Activated CD4-positive, CD25-positive, alpha-beta regulatory T cell treated with anti-CD3 and anti-CD28 coated beads, Interleukin-2, amount 50 U/mL, for 24 hours (primary cell): ENCODE results near the gene GFAP.

Experiments used
- ATAC-seq, 2 donors: fragments of 150-1000 bp; cut with Tn5 transposase; one replicate each; pipeline ENCODE4 v1.10.0; 2021; ENCODE audit warnings: mild to moderate bottlenecking in 1 of 2, moderate library complexity in 1 of 2

The GFAP gene

DNA sequence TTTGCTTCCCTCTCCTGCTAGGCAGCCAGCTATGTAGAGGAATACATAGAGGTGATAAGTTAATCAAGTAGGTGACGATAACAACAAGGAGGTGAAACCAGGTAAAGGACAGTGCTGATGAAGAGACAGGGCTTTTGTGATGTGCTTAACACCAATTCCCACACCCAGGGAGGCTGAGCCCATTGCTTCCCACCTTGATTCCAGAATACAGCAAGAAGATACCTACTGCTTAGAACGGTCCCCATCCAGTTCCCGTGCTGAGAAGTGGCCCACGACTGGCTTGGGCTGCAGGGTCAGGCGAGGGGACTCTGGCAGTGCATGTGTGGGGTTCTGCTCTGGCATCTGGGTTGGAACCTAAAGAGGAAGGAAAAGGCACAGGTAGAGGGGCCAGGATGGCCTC, 16.1 kb upstream of the GFAP start:
- ATAC-seq: no peak

GRCh38 chr17:44930667-44931066, 15.4 kb upstream of the GFAP start:
- ATAC-seq: no peak

DNA sequence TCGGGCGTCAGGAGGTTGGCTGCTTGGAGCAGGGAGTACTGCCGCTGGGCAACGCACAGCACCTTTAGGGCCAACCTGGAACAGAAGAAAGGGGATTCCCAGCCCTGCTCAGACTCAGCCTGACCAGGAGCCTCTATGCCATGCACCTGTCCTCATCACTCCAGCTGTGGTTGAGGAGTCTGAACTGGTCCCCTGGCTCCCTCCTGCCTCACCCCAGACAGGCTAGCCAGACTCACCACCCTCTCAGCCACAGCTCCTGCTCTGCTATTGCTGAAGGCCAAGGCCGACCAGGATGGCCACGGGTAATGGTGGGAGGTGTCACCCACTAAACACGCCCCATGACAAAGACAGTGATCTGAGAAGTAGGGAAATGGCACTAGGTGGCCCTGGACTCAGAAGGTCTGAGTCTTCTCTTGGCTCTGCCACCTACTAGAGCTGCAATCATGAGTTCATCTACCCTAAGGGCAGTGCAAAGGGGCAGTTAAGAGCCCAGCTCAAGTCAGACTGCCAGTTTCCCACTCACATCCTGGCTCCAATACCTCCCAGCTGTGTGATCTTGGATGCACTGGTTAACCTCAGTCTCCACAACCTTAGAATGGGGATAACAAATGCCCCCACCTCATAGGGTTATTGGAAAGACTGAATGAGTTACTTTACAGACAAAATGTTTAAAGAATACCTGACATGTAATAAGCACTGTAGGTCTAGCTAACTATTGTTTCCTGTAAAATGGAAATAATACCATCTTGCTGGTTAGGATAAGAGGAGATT, 13.8 kb upstream of the GFAP start:
- no peak for ATAC-seq

DNA sequence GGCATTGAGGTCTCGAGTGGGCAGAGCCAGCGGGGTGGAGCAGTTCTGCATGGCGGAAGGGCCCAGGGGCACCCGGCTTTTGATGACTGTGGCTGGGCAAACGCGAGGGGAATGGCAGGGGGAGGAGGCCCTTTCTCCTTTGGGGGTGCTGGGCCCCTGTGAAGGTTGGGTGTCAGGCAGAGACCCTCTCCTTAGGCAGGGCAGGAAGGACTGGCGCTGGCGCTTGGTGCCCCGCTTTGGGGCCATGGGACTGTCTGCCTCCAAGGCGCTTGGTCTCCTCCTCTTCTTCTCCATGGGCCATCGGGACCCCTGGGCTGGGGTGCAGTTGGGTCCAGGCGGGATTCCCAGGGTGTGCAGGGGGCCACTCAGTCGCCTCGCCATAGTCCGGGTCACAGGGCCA, 12.8 kb upstream of the GFAP start:
- no peak for ATAC-seq

GRCh38 chr17:44927696-44928095, 12.4 kb upstream of the GFAP start:
- ATAC-seq: no peak

DNA sequence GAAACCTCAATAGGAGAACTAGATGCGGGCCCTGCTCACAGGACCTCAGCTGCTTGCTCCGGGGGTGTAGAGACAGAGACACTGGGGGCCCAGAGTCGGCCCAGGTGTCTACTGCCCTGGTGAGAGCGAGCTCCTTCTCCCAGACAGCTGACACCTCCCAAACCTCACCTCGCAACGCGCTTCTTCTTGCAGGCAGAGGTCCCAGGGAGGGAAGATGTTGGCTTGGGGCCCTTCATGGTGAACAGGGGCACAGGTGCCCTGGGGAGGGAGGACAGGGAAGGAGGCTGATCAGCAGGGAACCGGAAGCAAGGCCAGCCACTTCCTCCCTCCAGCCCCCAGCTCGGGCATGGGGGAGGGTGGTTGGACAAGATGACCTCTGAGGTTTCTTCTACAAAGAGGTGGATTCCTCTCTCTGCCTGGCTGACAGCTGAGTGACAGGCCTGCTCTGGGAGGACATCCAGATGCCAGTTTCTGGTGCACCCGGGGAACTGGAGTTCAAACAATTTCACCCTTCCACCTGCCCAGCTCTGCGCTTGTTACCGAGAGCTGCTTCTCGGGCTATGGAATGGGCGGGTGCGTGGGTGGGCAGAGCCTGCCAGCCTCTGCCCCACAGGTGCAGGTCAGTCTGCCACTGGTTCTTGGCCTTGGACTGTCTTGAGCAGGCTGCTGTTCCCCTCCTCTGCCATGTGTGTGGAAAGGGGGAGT, 11.7 kb upstream of the GFAP start:
- ATAC-seq: no peak

GRCh38 chr17:44925731-44926697, 10.7 kb upstream of the GFAP start:
- ATAC-seq: no peak

DNA sequence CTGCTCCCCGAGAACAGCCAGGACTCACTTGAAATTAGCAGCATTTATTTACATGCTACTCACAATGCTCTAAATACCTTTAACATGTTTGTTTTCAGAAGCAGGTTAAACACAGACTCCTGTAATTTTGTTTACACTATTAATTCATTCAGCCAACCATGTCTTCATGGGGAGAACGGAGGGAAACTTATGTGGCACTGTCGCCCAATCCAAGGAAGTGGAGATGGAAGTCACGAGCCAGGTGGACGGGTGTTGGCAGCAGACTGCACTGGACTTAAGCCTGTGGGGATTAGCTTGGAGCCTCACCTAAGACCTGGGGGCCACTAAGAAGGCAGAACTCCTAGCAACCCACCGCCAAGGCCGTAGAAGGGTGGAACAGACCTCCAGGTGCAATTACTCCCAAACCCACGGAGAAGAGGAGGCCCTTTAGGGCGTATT, 8.8 kb upstream of the GFAP start:
- ATAC-seq: no peak

DNA sequence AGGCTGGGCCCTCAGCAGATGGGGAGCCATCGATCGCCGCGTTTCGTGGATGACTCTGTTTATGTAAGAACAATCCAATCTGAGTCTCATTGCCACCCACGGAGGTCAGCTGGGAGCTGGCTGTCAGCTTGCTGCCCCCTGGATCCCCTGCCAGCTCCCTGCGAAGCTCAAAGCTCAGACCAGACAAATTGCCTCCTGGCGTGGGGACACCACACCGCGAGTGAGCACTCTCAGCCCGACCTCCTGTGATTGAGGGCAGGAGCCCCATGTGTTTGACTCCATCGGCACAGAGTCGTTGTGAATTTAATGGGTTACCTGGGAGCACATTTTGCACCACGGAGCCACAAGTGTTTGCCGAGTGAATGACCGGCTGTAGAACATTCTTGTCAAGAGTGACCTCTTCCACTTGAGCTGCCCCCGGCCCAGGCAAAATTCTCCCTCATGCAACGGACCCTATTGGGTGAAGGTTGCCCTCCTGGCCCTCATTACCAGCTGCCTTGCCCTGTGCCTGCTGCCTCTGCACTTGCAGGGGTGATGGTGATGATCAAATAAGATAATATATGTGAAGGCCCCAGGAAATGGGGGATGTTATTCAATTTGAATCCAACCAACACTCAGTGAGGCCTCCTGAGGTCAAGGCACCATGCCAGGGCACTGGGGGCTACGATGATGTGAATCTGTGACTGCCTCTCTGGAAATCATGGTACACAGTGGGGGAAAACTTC, 7.6 kb upstream of the GFAP start:
- ATAC-seq: no peak

GRCh38 chr17:44922136-44922535, 6.8 kb upstream of the GFAP start:
- no peak for ATAC-seq

GRCh38 chr17:44921122-44921882, 6.0 kb upstream of the GFAP start:
- ATAC-seq: no peak

DNA sequence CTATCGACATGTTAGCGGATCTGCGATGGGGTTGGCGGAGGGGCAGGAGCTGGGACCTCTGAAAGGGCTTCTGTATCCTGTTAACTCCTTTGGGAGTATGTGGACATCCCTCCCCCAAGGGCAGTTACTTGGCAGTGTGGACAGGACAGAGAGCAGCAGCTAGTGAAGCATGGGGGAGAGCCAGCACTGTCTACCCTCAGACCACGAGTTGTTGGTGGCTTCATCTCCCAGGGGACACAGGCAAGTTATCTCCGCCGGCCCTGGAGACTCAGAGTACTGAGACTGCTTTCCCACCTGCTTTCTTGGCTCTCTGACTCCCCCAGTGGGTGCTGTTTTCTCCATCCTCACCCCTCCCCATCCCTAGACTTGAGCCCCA, 5.3 kb upstream of the GFAP start:
- no peak for ATAC-seq

DNA sequence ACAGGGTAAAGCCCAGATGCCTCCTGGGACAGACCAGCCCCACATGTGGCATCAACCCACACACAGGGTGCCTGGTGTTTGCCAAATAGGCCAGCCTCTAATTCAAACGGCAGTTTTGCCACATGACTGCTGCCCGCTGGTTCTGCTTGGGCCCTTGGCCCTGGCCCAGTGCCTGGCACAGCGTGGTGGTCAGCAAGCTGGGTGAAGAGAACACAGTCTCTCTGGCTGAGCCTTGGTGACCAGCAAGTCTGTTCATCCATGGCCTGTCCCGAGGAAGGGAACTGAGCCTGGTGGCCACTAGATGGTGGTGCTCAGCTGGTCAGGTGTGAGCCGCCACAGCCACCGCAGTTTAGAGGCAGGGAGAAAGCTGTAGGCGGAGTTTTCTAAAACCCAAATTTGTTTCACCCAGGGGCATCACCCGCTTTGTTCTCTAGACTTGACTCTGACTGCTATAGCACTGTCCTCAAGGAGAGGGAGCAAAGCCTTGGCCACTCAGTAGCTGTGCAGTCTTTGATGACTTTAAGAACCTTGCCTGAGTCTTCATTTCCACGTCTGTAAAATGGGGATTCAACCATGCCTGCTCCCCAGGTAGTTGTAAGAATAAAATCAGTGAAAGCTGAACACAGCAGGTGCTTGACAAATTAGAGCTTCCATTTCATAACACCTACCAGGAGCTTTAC, 4.7 kb upstream of the GFAP start:
- peak; percentile 69 to 84 for ATAC-seq

GRCh38 chr17:44919411-44919810, 4.1 kb upstream of the GFAP start:
- ATAC-seq: no peak

GRCh38 chr17:44918006-44918405, 2.7 kb upstream of the GFAP start:
- ATAC-seq: no peak

GRCh38 chr17:44917456-44917855, 2.2 kb upstream of the GFAP start:
- ATAC-seq: no peak

DNA sequence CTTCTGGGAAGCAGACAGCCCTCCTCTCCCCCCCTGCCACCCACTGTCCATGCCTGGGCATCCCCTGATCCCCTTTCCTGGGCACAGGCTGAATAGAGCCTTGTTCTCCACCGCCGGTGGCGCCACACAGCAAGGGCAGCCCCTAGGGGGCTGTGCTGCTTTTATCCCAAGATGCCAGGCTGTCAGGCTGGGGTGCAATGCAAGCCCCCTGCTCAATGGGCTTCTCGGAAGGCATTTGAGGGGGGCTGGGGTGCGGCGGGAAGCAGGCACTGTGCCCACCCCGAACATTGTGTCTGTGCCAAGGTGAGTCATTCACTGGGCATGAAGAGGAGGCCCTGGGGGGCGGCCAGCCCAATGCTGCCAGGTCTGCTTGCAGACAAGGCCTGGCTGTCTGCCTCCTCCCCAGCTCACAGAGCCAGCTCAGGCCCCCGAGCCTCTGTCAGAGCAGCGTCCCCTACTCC, 1.5 kb upstream of the GFAP start:
- no peak for ATAC-seq

GRCh38 chr17:44915862-44916780, 821 bp upstream of the GFAP start:
- ATAC-seq: no peak

DNA sequence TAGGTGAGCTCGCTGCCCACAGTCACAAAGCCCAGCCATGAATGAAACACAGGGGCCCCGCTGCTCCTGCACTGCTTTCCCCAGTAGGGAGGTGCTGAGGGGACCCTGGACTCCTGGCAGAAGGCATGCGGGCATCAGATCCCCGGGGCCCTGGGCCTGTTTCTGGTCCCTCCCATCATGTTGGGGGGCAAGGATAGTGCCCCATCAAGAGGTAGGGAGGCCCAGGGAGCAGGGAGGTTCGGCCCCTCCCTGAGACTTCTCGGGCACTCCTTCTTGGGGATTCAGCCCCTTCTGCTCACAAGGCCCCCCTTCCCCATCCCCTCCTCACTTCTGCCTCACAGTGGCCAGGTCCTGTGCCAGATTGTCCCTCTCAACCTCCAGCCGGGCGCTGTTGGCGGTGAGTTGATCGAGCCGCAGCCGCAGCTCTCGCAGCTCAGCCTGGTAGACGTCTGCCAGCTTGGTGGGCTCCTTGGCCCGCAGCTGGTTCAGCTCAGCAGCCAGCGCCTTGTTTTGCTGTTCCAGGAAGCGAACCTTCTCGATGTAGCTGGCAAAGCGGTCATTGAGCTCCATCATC, 515 bp downstream of the GFAP start:
- ATAC-seq: no peak

GRCh38 chr17:44914148-44914547, 1.2 kb downstream of the GFAP start:
- ATAC-seq: no peak
